Fibroblast of lung (primary cell): Measurements from ENCODE around the gene ENTHD1.

ENCODE experiments used
- EZH2 ChIP-seq: IDR thresholded peaks from 2 replicates; pipeline ENCODE4 v1.5.1; 2012; ENCODE audit warnings: low read length, control low read depth, mild to moderate bottlenecking; ENCODE audit errors: missing control alignments
- TF ChIP-seq, protein P1 (sequence below), 2 donors: IDR thresholded peaks in 1 of 2; conservative IDR thresholded peaks in 1 of 2; 1 replicate in 1 of 2; 2 replicates in 1 of 2; pipeline ENCODE4 v1.5.1; 2011 to 2012; ENCODE audit warnings: low read length in 2 of 2, control low read depth in 1 of 2, inconsistent platforms in 1 of 2, low read depth in 1 of 2, mild to moderate bottlenecking in 1 of 2

DNA sequence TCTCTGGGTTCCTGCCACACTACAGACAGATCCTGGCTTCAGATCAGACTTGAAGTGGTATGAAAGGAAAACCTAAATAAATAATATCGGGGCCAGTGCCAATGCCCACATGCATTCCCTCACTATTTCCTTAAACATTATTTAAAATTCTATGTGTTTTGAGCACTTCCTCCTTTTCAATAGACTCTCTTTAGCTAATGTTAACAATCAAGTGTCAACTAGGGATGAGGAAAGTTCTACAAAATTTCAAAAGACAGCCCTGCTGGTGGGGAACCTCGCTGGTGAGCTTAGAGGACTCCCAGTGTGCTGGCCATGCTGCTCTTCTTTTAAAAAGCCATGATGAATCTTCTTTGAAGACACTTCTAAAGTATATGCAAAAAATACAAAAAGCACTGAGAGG, 87.5 kb downstream of the ENTHD1 start:
- TF ChIP-seq EZH2 = no peak
- TF ChIP-seq, protein P1, sequence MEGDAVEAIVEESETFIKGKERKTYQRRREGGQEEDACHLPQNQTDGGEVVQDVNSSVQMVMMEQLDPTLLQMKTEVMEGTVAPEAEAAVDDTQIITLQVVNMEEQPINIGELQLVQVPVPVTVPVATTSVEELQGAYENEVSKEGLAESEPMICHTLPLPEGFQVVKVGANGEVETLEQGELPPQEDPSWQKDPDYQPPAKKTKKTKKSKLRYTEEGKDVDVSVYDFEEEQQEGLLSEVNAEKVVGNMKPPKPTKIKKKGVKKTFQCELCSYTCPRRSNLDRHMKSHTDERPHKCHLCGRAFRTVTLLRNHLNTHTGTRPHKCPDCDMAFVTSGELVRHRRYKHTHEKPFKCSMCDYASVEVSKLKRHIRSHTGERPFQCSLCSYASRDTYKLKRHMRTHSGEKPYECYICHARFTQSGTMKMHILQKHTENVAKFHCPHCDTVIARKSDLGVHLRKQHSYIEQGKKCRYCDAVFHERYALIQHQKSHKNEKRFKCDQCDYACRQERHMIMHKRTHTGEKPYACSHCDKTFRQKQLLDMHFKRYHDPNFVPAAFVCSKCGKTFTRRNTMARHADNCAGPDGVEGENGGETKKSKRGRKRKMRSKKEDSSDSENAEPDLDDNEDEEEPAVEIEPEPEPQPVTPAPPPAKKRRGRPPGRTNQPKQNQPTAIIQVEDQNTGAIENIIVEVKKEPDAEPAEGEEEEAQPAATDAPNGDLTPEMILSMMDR (conservative IDR thresholded peaks at IDR 0.05 in 1 of 2, IDR thresholded peaks at IDR 0.05 in 1 of 2; ENCODE audit: low read depth in 1 of 2, low read length in 2 of 2) = no peak
